Prostate gland (tissue), 2 donors: Measurements from ENCODE around the gene KLHL41. TPM values are rescaled to one million over a fixed set of nuclear protein-coding genes. Genes with fewer than 3 reads are reported as not detected.
"Not testable (repeated sequence)": the region's sequence is repeated elsewhere in the genome, so short reads cannot be mapped to it uniquely, and the experiment has no call there.

ENCODE experiments used
- DNase-seq: peaks from one replicate; pipeline ENCODE4 v3.0.0-alpha.2; 2019; ENCODE audit warnings: low spot score
- H3K27ac ChIP-seq, 2 donors: fragments of 200-600 bp; sonication (generic); 2 replicates each; pipeline ENCODE4 v1.5.1; 2017 to 2019
- H3K27me3 ChIP-seq: fragments of 200-600 bp; sonication (generic); replicated peaks from 2 replicates; pipeline ENCODE4 v1.5.1; 2019; ENCODE audit not compliant: insufficient read depth
- H3K36me3 ChIP-seq, 2 donors: fragments of 200-600 bp; sonication (generic); 1 replicate in 1 of 2; 2 replicates in 1 of 2; pipeline versions ENCODE4 v1.5.1 to v1.8.1; 2017 to 2019
- H3K4me1 ChIP-seq: fragments of 200-600 bp; sonication (generic); replicated peaks from 2 replicates; pipeline ENCODE4 v1.5.1; 2019
- H3K4me3 ChIP-seq, 2 donors: fragments of 200-600 bp; sonication (generic); 2 replicates each; pipeline ENCODE4 v1.5.1; 2017 to 2019
- H3K9me3 ChIP-seq: fragments of 200-600 bp; sonication (generic); 2 replicates; pipeline ENCODE4 v1.5.1; 2017
- CTCF ChIP-seq, 4 experiments: fragments of 200-600 bp in 2 of 4; fragments of 450-650 bp in 2 of 4; sonication (generic) in 2 of 4; IDR thresholded peaks; 1 replicate in 3 of 4; 2 replicates in 1 of 4; pipeline ENCODE4 v1.5.1; 2016 to 2019; ENCODE audit warnings: antibody characterized with exemption in 4 of 4, mild to moderate bottlenecking in 2 of 4, moderate library complexity in 2 of 4
- POLR2A ChIP-seq: fragments of 450-650 bp; IDR thresholded peaks from one replicate; pipeline ENCODE4 v1.6.1; 2016; ENCODE audit warnings: antibody characterized with exemption, mild to moderate bottlenecking
- POLR2AphosphoS5 ChIP-seq: sonication (generic); formaldehyde crosslinking; IDR thresholded peaks from one replicate; pipeline ENCODE4 v1.6.1; 2017; ENCODE audit warnings: antibody characterized with exemption
- WGBS: methylation state at CpG from one replicate; pipeline ENCODE4 v1.1.5; 2018; 5-methylcytosine and 5-hydroxymethylcytosine counted together
- intact Hi-C: fragments of 100-400 bp; cut with DNase I; formaldehyde crosslinking; loops from one replicate; pipeline ENCODE4 v1.14.2; 2022
- total RNA-seq, 2 donors: library from RNA; depleted of rRNA; stranded (reverse); fragments of >200 nt; gene quantifications; one replicate each; pipeline ENCODE4 v1.1.0, GENCODE V29; 2016

KLHL41 gene
- total RNA-seq, 2 donors from 2014 or later = 2.3 to 13.4 TPM

- H3K27ac ChIP-seq = peak within 1 kb of the TSS; percentile 27 to 35
- intact Hi-C loops = no loop called here
- peak within 1 kb of the TSS; percentile 39 to 53 for H3K4me3 ChIP-seq
- under 1% methylated on average over 33 of the region's 33 CpGs for WGBS
- TF ChIP-seq POLR2AphosphoS5 (peak; percentile 90), POLR2A (no peak)
- H3K36me3 ChIP-seq = no peaks in the 10 kb centered on the region
- no peaks in the 10 kb centered on the region for H3K27me3 ChIP-seq
- H3K9me3 ChIP-seq = no peaks in the 10 kb centered on the region
- peak; percentile 82 for DNase-seq
- no peaks in the 10 kb centered on the region for H3K4me1 ChIP-seq
These were observed 63.9 kb downstream of the KLHL41 start, which contains the start of gene FASTKD1 for GRCh38 chr2:169573160-169573973. Gene FASTKD1, minus strand, starts transcription at chr2:169573865. Its CDS starts 1,836 bp downstream, at chr2:169572029.

GRCh38 chr2:169573974-169574299 is 64.4 kb downstream of the KLHL41 start:
- intact Hi-C loops = no loop called here
- Histone ChIP-seq H3K27ac (peak overlapping the region; percentile 27 to 35), H3K4me1 (no peaks in the 10 kb centered on the region), H3K36me3 (no peaks in the 10 kb centered on the region), H3K9me3 (no peaks in the 10 kb centered on the region), H3K27me3 (no peaks in the 10 kb centered on the region), H3K4me3 (peak overlapping the region; percentile 39 to 53)
- WGBS = 37% methylated on average over 6 of the region's 6 CpGs
- TF ChIP-seq POLR2A (no peak), POLR2AphosphoS5 (no peak), CTCF (IDR thresholded peaks at IDR 0.05) (no peak)
- DNase-seq = no peak

GRCh38 chr2:169574539-169574938 is 65.0 kb downstream of the KLHL41 start:
- H3K27ac ChIP-seq, intact Hi-C loops, DNase-seq, H3K36me3 ChIP-seq, H3K4me3 ChIP-seq, H3K9me3 ChIP-seq, H3K4me1 ChIP-seq, H3K27me3 ChIP-seq: not testable (repeated sequence)
- 84% methylated on average over 5 of the region's 5 CpGs for WGBS

- H3K9me3 ChIP-seq, H3K36me3 ChIP-seq, H3K4me3 ChIP-seq, H3K27ac ChIP-seq, intact Hi-C loops, H3K4me1 ChIP-seq, DNase-seq, H3K27me3 ChIP-seq: not testable (repeated sequence)
- 91% methylated on average over 8 of the region's 36 CpGs for WGBS
These were observed 65.8 kb downstream of the KLHL41 start for GRCh38 chr2:169575264-169575663.

Other genes starting within 250 kb of the KLHL41 start
- 1 to 10 TPM; 1.6 to 9.5 TPM for gene LRP2, start 147.2 kb upstream of the KLHL41 start, total RNA-seq
- 10 to 100 TPM in 1 of 2 donors, 1 to 10 TPM in 1; 7.7 to 14.7 TPM for gene BBS5, start 30.2 kb upstream of the KLHL41 start, total RNA-seq
- gene FASTKD1, start 64.2 kb downstream of the KLHL41 start, total RNA-seq = 10 to 100 TPM in 1 of 2 donors, 1 to 10 TPM in 1; 6.2 to 11.2 TPM
- 10 to 100 TPM; 30.9 to 38.0 TPM for gene PPIG, start 74.6 kb downstream of the KLHL41 start, total RNA-seq
- 1 to 10 TPM in 1 of 2 donors, under 1 TPM in 1; 0.27 to 1.0 TPM for gene CFAP210, start 184.7 kb downstream of the KLHL41 start, total RNA-seq
- gene PHOSPHO2, start 184.8 kb downstream of the KLHL41 start, total RNA-seq = 10 to 100 TPM; 11.9 to 17.4 TPM
- gene KLHL23, start 224.1 kb downstream of the KLHL41 start, total RNA-seq = 10 to 100 TPM; 15.8 to 22.8 TPM